NCI-H226 (cell line): ENCODE results near the gene OR2AJ1.

Source experiments
- DNase-seq: peaks from one replicate; pipeline ENCODE4 v3.0.0-alpha.2; 2015

OR2AJ1 gene, protein sequence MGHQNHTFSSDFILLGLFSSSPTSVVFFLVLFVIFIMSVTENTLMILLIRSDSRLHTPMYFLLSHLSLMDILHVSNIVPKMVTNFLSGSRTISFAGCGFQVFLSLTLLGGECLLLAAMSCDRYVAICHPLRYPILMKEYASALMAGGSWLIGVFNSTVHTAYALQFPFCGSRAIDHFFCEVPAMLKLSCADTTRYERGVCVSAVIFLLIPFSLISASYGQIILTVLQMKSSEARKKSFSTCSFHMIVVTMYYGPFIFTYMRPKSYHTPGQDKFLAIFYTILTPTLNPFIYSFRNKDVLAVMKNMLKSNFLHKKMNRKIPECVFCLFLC

DNA sequence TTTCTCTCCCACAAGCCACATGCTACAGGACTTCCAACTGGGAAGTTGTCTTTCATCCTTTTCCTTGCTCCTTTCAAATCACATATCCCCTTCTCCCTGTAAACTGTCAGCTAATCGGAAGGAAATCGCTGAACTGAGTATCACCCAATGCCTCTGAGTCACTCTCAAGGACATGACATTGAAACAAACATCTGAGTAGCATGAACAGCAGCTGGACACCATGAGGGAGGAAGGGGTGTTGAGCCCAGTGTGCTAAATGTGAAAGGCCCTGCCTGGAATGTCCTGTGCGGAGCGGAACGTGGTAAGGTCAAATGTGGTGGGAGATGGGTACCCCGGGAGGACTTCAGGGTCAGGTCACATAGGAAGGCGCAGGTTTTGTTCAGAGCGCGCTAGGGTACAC lies at the start of gene OR2AJ1:
Gene OR2AJ1, plus strand, starts transcription at position 22 of the 400 bp plus-strand sequence. CDS start 8,880 bp downstream, outside the sequence.
- DNase-seq, result no peak

DNA sequence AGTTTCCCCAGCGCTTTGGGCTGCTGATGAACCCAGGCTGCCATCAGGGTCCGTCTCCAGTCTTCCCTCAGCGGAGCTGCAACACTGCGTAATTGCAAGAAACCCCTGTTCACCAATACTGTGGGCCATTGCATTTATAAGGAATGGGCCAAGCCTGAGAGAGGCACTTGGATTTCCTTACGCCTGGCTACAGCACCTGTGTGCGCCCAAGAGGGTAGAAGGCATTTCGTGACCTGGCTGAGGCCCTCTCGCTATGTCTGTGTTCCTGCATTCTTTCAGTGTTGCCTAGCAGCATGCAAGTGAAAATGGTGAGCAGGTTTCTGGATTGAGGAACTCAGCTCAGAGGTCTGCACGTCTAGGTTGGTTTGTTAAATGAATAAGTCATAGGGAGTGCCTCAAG lies 41.3 kb upstream of the OR2AJ1 start:
- no peak for DNase-seq

DNA sequence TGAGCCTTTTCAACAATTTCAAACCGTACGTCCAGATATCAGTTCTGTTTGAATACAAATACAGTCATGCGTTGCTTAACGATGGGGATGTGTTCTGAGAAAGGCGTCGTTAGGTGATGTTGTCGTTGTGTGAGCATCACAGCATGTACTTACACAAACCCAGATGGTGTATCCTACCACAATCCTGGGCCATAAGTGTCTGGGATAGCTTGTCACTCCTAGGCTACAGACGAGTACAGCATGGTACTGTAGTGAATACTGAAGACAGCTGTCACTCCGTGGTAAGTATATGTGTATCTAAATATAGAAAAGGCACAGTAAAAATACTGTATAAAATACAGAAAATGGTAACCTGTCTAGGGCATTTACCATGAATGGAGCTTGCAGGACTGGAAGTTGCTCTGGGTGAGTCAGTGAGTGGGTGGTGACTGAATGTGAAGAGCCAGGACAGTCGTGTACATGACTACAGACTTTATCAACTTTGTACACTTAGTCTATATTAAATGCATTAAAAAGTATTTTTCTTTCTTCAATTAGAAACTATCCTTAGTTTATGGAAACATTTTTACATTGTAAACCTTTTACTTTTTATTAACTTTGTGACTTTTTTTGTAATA lies 39.8 kb upstream of the OR2AJ1 start:
- DNase-seq, result peak; percentile 41

DNA sequence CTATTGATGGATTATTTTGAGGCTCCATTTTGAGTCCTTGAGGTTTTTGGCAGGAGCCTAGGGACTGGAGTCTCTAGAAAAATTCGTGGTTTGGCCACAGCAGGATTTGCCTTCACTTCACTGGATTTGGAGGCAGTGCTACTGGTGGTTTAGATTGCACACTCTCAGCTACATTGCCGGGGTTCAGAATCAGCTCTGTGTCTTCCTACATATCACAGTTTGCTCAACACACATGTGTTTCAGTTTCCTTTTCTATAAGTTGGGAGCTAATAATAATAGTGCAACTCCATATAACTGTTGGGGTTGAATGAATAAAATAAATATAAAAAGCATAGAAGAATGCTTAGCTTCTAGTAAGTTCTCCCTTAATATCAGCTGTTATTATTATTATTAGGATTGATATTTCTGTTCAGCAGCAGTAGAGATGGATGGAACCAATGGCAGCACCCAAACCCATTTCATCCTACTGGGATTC lies 29.5 kb upstream of the OR2AJ1 start, which contains the start of gene OR2W3:
Gene OR2W3, plus strand, starts transcription at position 425 of the 475 bp plus-strand sequence. Its CDS starts 0 bp downstream, at position 425.
- DNase-seq, result no peak

DNA sequence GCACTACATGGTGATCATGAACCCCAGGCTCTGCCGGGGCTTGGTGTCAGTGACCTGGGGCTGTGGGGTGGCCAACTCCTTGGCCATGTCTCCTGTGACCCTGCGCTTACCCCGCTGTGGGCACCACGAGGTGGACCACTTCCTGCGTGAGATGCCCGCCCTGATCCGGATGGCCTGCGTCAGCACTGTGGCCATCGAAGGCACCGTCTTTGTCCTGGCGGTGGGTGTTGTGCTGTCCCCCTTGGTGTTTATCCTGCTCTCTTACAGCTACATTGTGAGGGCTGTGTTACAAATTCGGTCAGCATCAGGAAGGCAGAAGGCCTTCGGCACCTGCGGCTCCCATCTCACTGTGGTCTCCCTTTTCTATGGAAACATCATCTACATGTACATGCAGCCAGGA lies 28.7 kb upstream of the OR2AJ1 start:
- no peak for DNase-seq

DNA sequence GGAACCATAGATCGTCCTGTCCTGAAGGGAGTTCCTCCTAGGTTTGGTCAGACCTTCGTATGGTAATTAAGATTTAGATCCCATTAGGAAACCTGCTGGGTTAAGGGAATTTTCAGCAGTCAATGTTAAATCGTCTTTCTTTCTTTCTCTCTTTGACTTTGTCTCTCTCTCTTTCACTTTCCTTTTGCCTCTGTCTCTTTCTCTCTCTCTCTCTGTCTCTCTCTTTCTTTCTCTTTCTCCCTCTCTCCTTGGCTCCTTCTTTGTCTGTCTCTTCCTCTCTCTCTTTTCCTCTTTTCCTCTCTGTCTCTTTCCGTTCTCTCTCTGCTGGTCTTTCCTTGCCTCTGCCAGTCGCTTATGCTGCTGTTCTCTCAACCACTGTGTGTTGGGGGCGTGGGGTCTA lies 20.6 kb upstream of the OR2AJ1 start:
- DNase-seq, result no peak

DNA sequence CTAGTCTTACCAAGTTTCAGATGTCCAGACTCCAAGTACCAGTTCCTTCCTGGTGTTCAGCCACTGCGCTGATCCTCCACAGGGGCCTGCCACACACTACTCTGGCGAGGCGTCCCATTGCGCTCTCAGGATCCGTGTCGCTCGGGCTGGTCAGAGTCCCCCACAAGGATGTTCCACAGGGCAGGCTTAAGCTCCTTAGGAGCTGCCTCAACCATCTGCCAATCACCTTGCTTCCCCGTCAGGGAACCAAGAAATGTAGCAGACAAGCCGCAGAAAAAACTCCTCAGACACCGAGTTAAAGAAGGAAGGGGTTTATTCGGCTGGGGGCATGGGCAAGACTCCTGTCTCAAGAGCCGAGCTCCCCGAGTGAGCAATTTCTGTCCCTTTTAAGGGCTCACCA lies 19.5 kb upstream of the OR2AJ1 start:
- DNase-seq, result no peak

DNA sequence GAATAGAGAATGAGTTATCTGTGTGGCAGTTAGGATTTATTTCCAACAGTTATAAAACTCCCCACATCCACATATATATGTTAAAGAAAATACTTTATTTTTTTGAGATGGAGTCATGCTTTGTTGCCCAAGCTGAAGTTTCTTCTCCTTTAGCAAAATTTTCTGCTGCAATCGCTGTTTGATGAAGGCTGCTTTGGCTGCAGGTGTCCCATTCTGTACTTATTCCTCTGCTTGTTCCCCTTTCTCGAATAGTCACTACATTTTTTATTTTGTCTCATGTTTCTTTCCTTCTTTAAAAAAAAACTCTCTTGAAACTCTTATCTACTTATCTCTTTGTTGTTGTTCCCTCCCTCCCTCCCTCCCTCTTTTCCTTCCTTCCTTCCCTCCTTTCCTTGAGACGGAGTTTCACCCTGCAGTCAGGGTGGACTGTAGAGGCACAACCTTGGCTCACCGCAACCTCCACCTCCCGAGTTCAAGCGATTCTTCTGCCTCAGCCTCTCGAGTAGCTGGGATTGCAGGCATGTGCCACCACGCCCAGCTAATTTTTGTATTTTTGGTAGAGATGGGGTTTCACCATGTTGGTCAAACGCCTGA lies 18.7 kb upstream of the OR2AJ1 start:
- DNase-seq, result no peak

DNA sequence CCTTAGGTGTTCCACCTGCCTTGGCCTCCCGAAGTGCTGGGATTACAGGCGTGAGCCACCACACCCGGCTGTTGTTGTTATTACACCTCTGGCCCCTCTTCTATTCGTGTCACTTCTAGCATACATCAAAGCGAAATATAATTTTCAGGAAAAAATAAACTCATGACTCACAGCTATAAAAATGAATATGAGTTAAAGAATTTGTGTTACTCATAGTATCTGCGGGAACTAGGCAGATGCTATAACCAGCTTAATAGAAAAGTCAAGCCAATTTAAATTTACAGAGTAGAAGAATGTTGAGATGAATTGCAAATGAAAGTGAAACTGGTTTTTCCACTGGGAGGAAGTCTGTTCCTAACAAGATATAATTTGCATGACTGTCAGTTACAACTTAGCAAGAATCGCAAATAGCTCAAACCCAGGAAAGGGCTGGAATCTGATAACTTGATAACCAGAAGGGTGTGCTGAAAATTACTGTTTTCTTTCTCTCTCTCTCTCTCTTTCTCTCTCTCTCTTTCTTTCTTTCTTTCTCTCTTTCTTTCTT lies 18.1 kb upstream of the OR2AJ1 start:
- peak; percentile 91 for DNase-seq

DNA sequence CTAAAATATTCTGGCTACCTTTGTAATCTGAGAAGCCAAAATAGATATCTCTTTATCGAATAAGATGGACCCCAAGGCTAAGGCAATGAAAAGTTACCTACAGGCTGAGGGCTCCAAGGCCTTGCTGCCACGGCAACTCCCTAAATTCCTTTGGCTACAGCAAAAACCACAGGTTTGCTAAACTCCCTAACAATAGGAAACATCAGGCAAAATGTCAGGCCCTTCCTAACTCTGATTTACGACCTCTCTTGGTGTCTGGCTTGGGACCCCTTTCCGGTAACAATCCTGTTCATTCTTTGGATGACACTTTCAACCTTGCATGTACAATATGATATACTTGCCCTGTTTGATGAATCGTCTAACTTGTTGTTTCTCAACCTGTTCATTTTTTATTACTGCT lies 15.9 kb upstream of the OR2AJ1 start:
- peak; percentile 78 for DNase-seq

DNA sequence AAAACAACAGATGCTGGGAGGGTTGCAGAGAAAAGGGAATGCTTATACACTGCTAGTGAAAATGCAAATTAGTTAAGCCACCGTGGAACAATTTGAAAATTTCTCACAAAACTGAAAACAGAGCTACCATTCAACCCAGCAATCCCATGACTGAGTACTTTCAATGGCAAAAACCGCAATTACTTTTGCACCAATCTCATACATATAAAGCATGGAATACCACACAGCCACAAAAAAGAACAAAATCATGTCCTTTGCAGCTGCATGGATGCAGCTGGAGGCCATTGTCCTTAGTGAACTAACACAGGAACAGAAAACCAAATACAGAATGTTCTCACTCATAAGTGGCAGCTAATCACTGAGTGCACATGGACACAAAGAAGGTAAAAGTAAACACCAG lies 10.9 kb upstream of the OR2AJ1 start:
- no peak for DNase-seq

DNA sequence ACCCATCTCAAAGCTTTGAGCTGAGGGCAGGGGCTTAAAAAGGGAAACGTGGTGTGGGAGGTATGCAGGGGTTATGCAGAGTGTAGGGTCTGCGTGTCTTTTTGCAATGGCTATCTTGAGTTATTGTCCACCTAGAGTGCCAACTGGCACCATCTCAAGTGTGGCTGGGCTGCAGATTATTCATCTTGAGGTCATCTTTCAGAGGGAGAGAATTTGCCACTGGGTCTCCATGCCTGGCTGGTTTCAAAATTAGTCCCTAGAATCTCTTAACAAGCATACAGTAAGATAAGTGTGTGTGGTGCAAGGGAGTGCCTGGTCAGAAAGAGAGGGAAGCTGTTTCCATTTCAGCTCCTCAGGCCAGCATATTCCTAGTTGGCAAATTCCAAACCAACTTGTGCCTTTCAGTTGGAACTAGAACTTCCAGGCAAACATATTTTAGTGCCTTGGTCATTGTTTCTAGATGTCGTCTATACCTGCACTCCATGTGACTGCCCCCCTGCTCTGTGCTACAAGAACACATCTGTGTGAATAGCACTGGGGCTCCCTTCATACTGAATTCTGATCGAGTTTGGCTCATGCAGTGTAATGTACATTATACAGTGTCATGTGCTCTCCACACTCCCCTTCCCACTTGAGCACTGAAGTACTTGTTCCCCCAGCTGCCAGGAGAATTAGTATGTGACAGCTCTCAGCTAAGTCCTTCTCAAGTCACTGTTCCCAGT lies 9.6 kb upstream of the OR2AJ1 start:
- peak; percentile 84 for DNase-seq

DNA sequence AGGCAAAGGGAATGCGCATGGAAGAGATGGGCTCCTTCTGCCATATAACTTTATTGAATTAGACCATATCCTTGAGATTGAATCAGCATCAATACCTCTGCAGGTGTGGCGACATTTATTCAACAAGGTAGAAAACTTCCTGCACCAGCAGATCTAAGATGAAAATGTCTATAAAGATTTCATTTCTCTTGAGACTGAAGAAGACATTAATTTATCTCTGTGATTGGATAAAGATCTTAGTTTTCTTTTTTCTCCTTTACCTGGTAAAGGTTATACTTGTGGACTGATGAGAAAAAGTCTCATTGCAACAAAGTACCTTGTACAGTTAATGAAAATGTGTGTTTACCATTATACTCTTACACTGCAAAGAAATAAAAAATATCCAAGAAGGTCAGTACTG lies 4.7 kb upstream of the OR2AJ1 start, which contains the start of gene OR2T8:
Gene OR2T8, plus strand, starts transcription at position 301 of the 400 bp plus-strand sequence. CDS start 766 bp downstream, outside the sequence.
- no peak for DNase-seq

DNA sequence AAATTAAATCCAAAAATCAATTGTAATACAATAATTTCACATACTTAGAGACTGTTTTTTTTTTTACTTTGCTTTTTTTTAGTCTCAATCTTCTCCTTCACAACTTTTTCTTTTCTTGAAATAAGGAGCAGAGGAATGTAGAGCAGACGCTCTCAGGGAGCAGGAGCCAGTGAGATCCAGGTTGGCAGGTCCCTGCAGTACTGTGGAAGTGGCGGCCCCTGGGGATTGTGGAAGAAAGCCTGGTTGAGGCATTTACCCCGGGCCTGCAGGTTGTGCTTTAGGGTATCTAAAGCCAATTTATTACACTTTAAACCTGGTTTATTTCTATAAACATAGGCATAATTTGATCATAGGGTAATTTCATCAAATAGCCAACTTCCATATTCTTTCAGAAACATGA lies 748 bp upstream of the OR2AJ1 start:
- no peak for DNase-seq

DNA sequence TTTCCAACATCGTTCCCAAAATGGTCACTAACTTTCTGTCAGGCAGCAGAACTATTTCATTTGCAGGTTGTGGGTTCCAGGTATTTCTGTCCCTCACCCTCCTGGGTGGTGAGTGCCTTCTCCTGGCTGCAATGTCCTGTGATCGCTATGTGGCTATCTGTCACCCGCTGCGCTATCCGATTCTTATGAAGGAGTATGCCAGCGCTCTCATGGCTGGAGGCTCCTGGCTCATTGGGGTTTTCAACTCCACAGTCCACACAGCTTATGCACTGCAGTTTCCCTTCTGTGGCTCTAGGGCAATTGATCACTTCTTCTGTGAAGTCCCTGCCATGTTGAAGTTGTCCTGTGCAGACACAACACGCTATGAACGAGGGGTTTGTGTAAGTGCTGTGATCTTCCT lies 9.3 kb downstream of the OR2AJ1 start:
- no peak for DNase-seq

DNA sequence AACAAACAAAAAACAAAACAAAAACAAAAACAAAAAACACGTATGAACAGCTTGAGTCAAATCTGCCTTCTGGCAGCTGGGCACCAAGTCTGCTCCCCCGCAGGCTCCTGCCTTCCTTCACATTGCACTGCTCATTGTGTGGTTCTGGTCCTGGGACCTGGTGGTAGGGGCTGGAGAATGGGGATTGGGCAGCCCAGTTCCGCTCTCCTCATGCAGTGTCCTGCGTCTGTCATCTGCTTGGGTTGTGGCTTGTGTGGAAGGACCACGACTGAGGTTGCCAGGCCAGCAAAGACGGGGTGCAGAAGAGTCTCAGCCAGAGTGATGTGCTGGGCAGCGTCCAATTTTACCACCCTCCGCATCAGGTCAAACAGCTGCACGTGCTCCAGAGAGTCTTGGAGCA lies 11.1 kb downstream of the OR2AJ1 start:
- DNase-seq, result no peak

DNA sequence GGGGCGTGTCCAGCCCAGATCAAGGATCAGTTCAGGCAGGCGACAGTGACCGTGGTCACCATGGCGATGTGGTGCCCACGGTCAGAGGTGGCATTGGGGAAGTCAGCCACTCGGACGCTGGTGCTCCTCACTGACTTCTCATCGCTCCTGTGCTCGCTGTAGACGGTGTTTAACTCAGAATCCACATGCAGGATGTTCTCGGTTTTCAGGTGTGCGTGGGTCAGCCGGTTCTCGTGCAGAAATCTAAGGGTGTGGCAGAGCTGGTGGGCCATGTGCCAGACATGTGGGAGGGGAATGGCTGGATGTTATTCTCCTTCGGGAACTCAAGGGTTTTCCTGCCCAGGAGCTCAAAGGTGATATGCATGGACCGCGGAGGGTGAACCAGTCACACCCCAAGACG lies 11.7 kb downstream of the OR2AJ1 start:
- DNase-seq, result no peak

DNA sequence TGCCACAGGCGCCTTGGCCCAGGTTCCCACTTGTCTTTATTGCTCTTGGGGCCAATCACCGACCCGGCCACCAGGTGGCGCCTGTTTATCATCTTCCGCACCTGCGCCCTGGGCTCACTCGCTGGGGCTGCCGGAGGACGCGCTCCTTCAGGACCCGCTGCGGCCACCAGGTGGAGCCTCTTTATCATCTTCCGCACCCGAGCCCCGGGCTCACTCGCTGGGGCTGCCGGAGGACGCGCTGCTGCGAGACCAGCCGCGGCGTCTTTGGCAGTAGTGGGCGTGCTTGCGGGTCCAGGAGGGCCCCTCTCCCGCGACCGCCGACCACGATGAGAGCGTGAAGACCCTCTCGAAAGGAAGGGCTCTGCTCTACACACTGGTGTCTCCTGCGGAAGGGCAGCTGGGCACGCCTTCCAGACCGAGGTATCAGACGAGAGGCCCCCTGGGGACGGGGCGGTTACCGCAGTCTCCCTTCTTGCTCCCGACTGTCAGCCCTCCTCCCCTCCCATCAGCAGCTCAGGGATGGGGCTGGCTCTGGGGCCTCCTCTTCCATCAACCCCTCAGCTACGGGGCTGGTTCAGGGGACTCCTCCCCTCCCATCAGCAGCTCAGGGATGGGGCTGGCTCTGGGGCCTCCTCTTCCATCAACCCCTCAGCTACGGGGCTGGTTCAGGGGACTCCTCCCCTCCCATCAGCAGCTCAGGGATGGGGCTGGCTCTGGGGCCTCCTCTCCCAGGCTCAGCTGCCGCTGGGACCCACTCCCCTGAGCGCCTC lies 12.5 kb downstream of the OR2AJ1 start:
- peak; percentile 56 for DNase-seq

DNA sequence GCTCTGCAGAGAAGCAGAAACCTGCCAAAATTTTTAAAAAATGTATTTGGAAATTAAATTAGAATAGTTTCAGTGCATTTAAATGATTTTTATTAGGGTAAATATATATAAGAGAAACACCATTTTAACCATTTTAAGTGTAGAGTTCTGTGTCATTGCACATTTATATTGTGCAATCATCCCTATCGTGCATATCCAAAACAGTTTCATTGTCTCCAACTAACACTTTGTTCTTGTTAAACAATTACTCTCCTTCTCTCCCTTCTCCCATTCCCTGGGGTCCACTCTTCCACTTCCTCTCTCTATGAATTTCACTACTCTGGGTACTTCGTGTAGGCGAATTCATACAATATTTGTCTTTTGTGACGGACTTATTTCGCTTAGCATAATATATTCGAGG lies 17.9 kb downstream of the OR2AJ1 start:
- DNase-seq, result no peak

DNA sequence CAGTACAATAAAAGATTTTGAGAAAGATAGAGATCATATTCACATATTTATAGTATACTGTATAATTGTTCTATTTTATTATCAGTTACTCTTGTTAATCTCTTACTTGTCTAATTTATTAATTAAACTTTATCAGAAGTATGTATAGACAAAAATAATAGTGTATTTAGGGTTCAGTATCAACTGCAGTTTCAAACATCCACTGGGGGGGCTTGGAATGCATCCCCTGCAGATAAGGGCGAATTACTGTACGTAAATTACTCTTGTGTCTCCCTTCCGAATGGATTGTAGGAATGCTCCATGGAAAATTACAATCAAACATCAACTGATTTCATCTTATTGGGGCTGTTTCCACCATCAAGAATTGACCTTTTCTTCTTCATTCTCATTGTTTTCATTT lies 23.9 kb downstream of the OR2AJ1 start, which contains the start of gene OR2L8:
Gene OR2L8, plus strand, starts transcription at position 301 of the 400 bp plus-strand sequence. Its CDS starts 0 bp downstream, at position 301.
- no peak for DNase-seq

DNA sequence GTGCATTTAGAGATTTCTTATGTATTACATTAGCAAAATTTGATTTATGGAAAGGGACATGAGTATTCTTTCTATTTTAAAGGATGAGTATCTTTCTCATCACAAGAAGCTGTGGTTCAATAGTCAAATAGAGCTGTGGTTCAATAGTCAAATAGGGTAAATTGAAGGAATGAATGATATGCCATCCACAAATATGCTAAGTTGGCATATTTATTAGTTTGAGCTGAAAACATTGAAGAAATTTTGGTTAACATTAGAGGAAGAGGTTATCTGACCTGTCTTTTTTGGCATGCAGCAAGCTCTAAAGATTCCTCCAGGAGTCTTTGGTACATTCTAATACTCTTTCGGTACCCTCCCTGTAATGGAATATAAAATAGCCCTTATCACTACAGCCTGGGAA lies 28.7 kb downstream of the OR2AJ1 start:
- no peak for DNase-seq

DNA sequence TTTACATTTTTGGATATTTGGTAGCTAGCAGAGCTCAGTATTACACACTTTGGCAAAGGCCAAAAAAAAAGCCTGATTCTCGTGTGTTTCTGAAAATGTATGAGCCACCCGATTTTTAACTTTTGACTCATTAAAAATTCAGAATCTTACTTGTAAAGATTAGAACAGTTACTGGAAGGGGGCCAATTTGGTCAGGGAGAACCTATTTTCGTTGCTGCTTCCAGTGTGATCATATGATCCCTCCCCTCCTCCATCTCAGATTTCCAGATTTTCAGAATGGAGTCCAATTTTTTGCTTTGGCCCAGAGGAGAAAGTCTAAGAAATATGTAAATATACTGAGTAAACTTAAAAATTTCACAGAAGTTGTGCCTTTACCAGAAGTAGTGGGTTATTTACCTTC lies 37.1 kb downstream of the OR2AJ1 start:
- DNase-seq, result no peak
